CD4-positive, alpha-beta memory T cell (primary cell): ENCODE data around the gene TINAGL1. TPM values are rescaled to one million over a fixed set of nuclear protein-coding genes. Genes with fewer than 3 reads are reported as not detected.

Source experiments
- CTCF ChIA-PET: fragments of 350-600 bp; sonication (Branson Sonifier 250); formaldehyde crosslinking; loops from one replicate; lab custom pipeline; 2021; ENCODE audit warnings: inconsistent platforms; ENCODE audit not compliant: partially characterized antibody; lab: Charles Lee
- POLR2A ChIA-PET: fragments of 350-600 bp; sonication (Branson Sonifier 250); formaldehyde crosslinking; loops from one replicate; lab custom pipeline; 2021; ENCODE audit not compliant: partially characterized antibody; lab: Charles Lee
- DNase-seq, 5 donors: peaks; one replicate each; pipeline versions ENCODE4 v3.0.0 to v3.0.0-alpha.2; 2020 to 2022; ENCODE audit warnings: mixed read lengths in 1 of 5
- H3K27ac ChIP-seq: one replicate; pipeline ENCODE4 v1.7.0; 2013; ENCODE audit warnings: low read depth, low read length
- H3K27me3 ChIP-seq: 2 replicates; pipeline ENCODE4 v1.7.0; 2013; ENCODE audit warnings: mild to moderate bottlenecking, low read length, moderate library complexity; ENCODE audit not compliant: insufficient read depth
- H3K36me3 ChIP-seq: 2 replicates; pipeline ENCODE4 v1.7.0; 2013; ENCODE audit warnings: mild to moderate bottlenecking, low read length, moderate library complexity; ENCODE audit not compliant: insufficient read depth
- H3K4me1 ChIP-seq: 2 replicates; pipeline ENCODE4 v1.7.0; 2013; ENCODE audit warnings: mild to moderate bottlenecking, low read length, moderate library complexity; ENCODE audit not compliant: insufficient read depth
- H3K4me3 ChIP-seq, 2 donors: one replicate each; pipeline ENCODE4 v1.7.0; 2013; ENCODE audit warnings: low read length in 2 of 2, mild to moderate bottlenecking in 1 of 2
- H3K9me3 ChIP-seq, 2 donors: one replicate each; pipeline ENCODE4 v1.7.0; 2013; ENCODE audit warnings: low read length in 2 of 2, control low read depth in 1 of 2; ENCODE audit not compliant: control insufficient read depth in 1 of 2
- H3K27ac Mint-ChIP-seq, 7 donors: one replicate each; pipeline ENCODE4 v1.8.0; 2020 to 2021; ENCODE audit warnings: mixed read lengths in 7 of 7, mild to moderate bottlenecking in 6 of 7, inconsistent platforms in 3 of 7, moderate library complexity in 3 of 7
- H3K27me3 Mint-ChIP-seq, 2 donors: one replicate each; pipeline ENCODE4 v1.8.0; 2020 to 2021; ENCODE audit warnings: mixed read lengths in 2 of 2
- H3K36me3 Mint-ChIP-seq, 2 donors: one replicate each; pipeline ENCODE4 v1.8.0; 2020 to 2021; ENCODE audit warnings: mixed read lengths in 2 of 2, inconsistent platforms in 1 of 2, mild to moderate bottlenecking in 1 of 2
- H3K4me1 Mint-ChIP-seq, 4 donors: one replicate each; pipeline ENCODE4 v1.8.0; 2020 to 2021; ENCODE audit warnings: mixed read lengths in 4 of 4, mild to moderate bottlenecking in 1 of 4
- H3K4me3 Mint-ChIP-seq, 8 donors: one replicate each; pipeline ENCODE4 v1.8.0; 2020 to 2021; ENCODE audit warnings: mixed read lengths in 8 of 8, mild to moderate bottlenecking in 7 of 8, moderate library complexity in 6 of 8, inconsistent platforms in 3 of 8
- H3K9me3 Mint-ChIP-seq, 8 donors: one replicate each; pipeline ENCODE4 v1.8.0; 2020 to 2021; ENCODE audit warnings: mixed read lengths in 8 of 8, mild to moderate bottlenecking in 5 of 8, inconsistent platforms in 3 of 8, moderate library complexity in 1 of 8
- intact Hi-C: fragments of 100-400 bp; cut with micrococcal nuclease; formaldehyde crosslinking; loops from one replicate; pipeline ENCODE4 v1.15.1; 2023
- polyA plus RNA-seq, 2 donors: library from polyadenylated mRNA; unstranded; fragments of 300-500 nt; fragmentation: Illumina TruSeq; gene quantifications; one replicate each; pipeline ENCODE4 v1.2.3, GENCODE V29; 2021
- total RNA-seq, 2 experiments: library from RNA; stranded (reverse); gene quantifications; one replicate each; pipeline ENCODE4 v1.2.3, GENCODE V29; 2021

Gene TINAGL1
- total and polyA plus RNA-seq, 4 experiments from 2014 or later: not detected

GRCh38 chr1:31625561-31626222 lies 49.4 kb downstream of the TINAGL1 start:
- POLR2A ChIA-PET: interaction anchor here (1.2 kb wide), 1 partner anchor 12 kb away, joined by 3 read pairs; no protein-coding TSS in a partner anchor
- H3K27ac Mint-ChIP-seq: no peak overlapping the region

GRCh38 chr1:31626223-31627207 lies 50.2 kb downstream of the TINAGL1 start:
- POLR2A ChIA-PET: interaction anchor here (1.2 kb wide), 1 partner anchor 13 kb away, joined by 3 read pairs; no protein-coding TSS in a partner anchor

More at GRCh38 chr1:31625561-31626222, 49.4 kb downstream of the TINAGL1 start:
- DNase-seq: peak in 1 of 5 donors; percentile 27
- Mint-ChIP-seq H3K4me3 (no peak overlapping the region), H3K9me3 (no peaks in the 10 kb centered on the region), H3K27me3 (no peaks in the 10 kb centered on the region), H3K4me1 (peaks cover 0 to 6% (median 3%) of the 10 kb centered on the region in 4 donors), H3K36me3 (peaks cover 32 to 46% of the 10 kb centered on the region in 2 donors)
- Histone ChIP-seq H3K4me1 (no peaks in the 10 kb centered on the region), H3K27me3 (no peaks in the 10 kb centered on the region), H3K36me3 (peaks cover 34% of the 10 kb centered on the region), H3K4me3 (no peak overlapping the region), H3K27ac (no peak overlapping the region), H3K9me3 (no peaks in the 10 kb centered on the region)
- CTCF ChIA-PET: interaction anchor here (1.1 kb wide), 1 partner anchor 34 kb away, joined by 3 read pairs; no protein-coding TSS in a partner anchor
- intact Hi-C loops: no loop called here

GRCh38 chr1:31627301-31627929 lies 51.1 kb downstream of the TINAGL1 start:
- no peaks in the 10 kb centered on the region for H3K27me3 ChIP-seq
- no peak overlapping the region for H3K4me3 ChIP-seq
- H3K27ac Mint-ChIP-seq: peak overlapping the region in 1 of 7 donors; percentile 37
- ChIA-PET POLR2A (no interaction called here), CTCF (no interaction called here)
- H3K27ac ChIP-seq: no peak overlapping the region
- peak in 1 of 5 donors; percentile 12 for DNase-seq
- H3K27me3 Mint-ChIP-seq: no peaks in the 10 kb centered on the region
- H3K4me3 Mint-ChIP-seq: no peak overlapping the region
- peaks cover 36 to 62% of the 10 kb centered on the region in 2 donors for H3K36me3 Mint-ChIP-seq
- H3K4me1 ChIP-seq: no peaks in the 10 kb centered on the region
- H3K9me3 ChIP-seq: no peaks in the 10 kb centered on the region
- H3K36me3 ChIP-seq: peaks cover 51% of the 10 kb centered on the region
- no peaks in the 10 kb centered on the region for H3K9me3 Mint-ChIP-seq
- intact Hi-C loops: no loop called here
- peaks cover 0 to 6% (median 2%) of the 10 kb centered on the region in 4 donors for H3K4me1 Mint-ChIP-seq

More at GRCh38 chr1:31626223-31627207, 50.2 kb downstream of the TINAGL1 start:
- H3K4me3 Mint-ChIP-seq: no peak overlapping the region
- Histone ChIP-seq H3K9me3 (no peaks in the 10 kb centered on the region), H3K27ac (no peak overlapping the region), H3K4me3 (no peak overlapping the region), H3K27me3 (no peaks in the 10 kb centered on the region), H3K36me3 (peaks cover 42% of the 10 kb centered on the region), H3K4me1 (no peaks in the 10 kb centered on the region)
- peak overlapping the region in 3 of 7 donors; percentile 48 to 74 (median 58) for H3K27ac Mint-ChIP-seq
- DNase-seq: peak in 1 of 5 donors; percentile 7
- H3K36me3 Mint-ChIP-seq: peaks cover 36 to 54% of the 10 kb centered on the region in 2 donors
- no peaks in the 10 kb centered on the region for H3K27me3 Mint-ChIP-seq
- CTCF ChIA-PET: interaction anchor here (1.1 kb wide), 1 partner anchor 35 kb away, joined by 3 read pairs; no protein-coding TSS in a partner anchor
- peaks cover 0 to 6% (median 3%) of the 10 kb centered on the region in 4 donors for H3K4me1 Mint-ChIP-seq
- intact Hi-C loops: no loop called here
- no peaks in the 10 kb centered on the region for H3K9me3 Mint-ChIP-seq

- H3K4me1 Mint-ChIP-seq: peaks cover 0 to 6% (median 2%) of the 10 kb centered on the region in 4 donors
- no peaks in the 10 kb centered on the region for H3K27me3 Mint-ChIP-seq
- no peaks in the 10 kb centered on the region for H3K9me3 Mint-ChIP-seq
- peaks cover 58% of the 10 kb centered on the region for H3K36me3 ChIP-seq
- H3K27ac ChIP-seq: no peak overlapping the region
- H3K27ac Mint-ChIP-seq: peak overlapping the region in 1 of 7 donors; percentile 16
- DNase-seq: peak in 1 of 5 donors; percentile 9
- H3K36me3 Mint-ChIP-seq: peaks cover 36 to 68% of the 10 kb centered on the region in 2 donors
- intact Hi-C loops: no loop called here
- no peaks in the 10 kb centered on the region for H3K9me3 ChIP-seq
- no peaks in the 10 kb centered on the region for H3K4me1 ChIP-seq
- H3K4me3 Mint-ChIP-seq: no peak overlapping the region
- ChIA-PET POLR2A (no interaction called here), CTCF (no interaction called here)
- H3K27me3 ChIP-seq: no peaks in the 10 kb centered on the region
- no peak overlapping the region for H3K4me3 ChIP-seq
These were observed 51.7 kb downstream of the TINAGL1 start for GRCh38 chr1:31627930-31628559.

- no peak for DNase-seq
- Mint-ChIP-seq H3K4me3 (no peak overlapping the region), H3K27ac (no peak overlapping the region), H3K27me3 (no peaks in the 10 kb centered on the region), H3K9me3 (no peaks in the 10 kb centered on the region), H3K4me1 (peaks cover 0 to 2% (median 1%) of the 10 kb centered on the region in 4 donors), H3K36me3 (peaks cover 40 to 71% of the 10 kb centered on the region in 2 donors)
- no peaks in the 10 kb centered on the region for H3K27me3 ChIP-seq
- no peak overlapping the region for H3K27ac ChIP-seq
- intact Hi-C loops: no loop called here
- ChIA-PET POLR2A (interaction anchor here (1.0 kb wide), 1 partner anchor 12 kb away, joined by 4 read pairs; the partner anchor contains the start of gene HCRTR1), CTCF (interaction anchor here (0.8 to 1.2 kb wide), 2 partner anchors 11 to 13 kb away, joined by 3 to 6 read pairs; no protein-coding TSS in a partner anchor)
- H3K4me1 ChIP-seq: no peaks in the 10 kb centered on the region
- no peak overlapping the region for H3K4me3 ChIP-seq
- H3K9me3 ChIP-seq: no peaks in the 10 kb centered on the region
- peaks cover 62% of the 10 kb centered on the region for H3K36me3 ChIP-seq
These were observed 52.7 kb downstream of the TINAGL1 start for GRCh38 chr1:31628931-31629556.

- H3K27me3 ChIP-seq: no peaks in the 10 kb centered on the region
- Mint-ChIP-seq H3K4me3 (no peak overlapping the region), H3K9me3 (peaks cover 0 to 1% (median 0%) of the 10 kb centered on the region in 8 donors), H3K27me3 (no peaks in the 10 kb centered on the region), H3K27ac (peak overlapping the region in 1 of 7 donors; percentile 30), H3K36me3 (peaks cover 47 to 80% of the 10 kb centered on the region in 2 donors), H3K4me1 (peaks cover 0 to 16% (median 11%) of the 10 kb centered on the region in 4 donors)
- DNase-seq: peak in 1 of 5 donors; percentile 1
- H3K36me3 ChIP-seq: peaks cover 74% of the 10 kb centered on the region
- intact Hi-C loops: no loop called here
- H3K4me1 ChIP-seq: no peaks in the 10 kb centered on the region
- POLR2A ChIA-PET: no interaction called here
- H3K4me3 ChIP-seq: no peak overlapping the region
- no peaks in the 10 kb centered on the region for H3K9me3 ChIP-seq
- CTCF ChIA-PET: interaction anchor here (0.9 kb wide), 1 partner anchor 12 kb away, joined by 3 read pairs; the partner anchor contains the start of gene PEF1
- H3K27ac ChIP-seq: no peak overlapping the region
These were observed 56.3 kb downstream of the TINAGL1 start for GRCh38 chr1:31632649-31633048.
